T-helper 2 cell treated with Interferon-gamma antibody and Interleukin-4, amounts not matched to agents 100 ng/mL and 5 ng/mL, for 36 hours (primary cell): ENCODE results near the gene BZW1. TPM values are rescaled to one million over a fixed set of nuclear protein-coding genes. Genes with fewer than 3 reads are reported as not detected.

Source experiments
- intact Hi-C: fragments of 100-400 bp; cut with micrococcal nuclease; formaldehyde crosslinking; loops from one replicate; pipeline ENCODE4 v1.15.1; 2023
- total RNA-seq: library from RNA; stranded (reverse); gene quantifications from 2 replicates; pipeline ENCODE4 v1.2.3, GENCODE V29; 2022

BZW1 gene
- total RNA-seq, result 253 and 264 TPM in 2 replicates

GRCh38 chr2:200811333-200812121 is at the start of gene BZW1:
Gene BZW1, plus strand, starts transcription at chr2:200811910. Its CDS starts 1,308 bp downstream, at chr2:200813218.
- intact Hi-C loops, result loop anchor here (1.0 to 10.0 kb wide), 15 partner anchors 46 to 969 kb away; partner anchors contain the start of genes ALS2, C2orf69, CLK1 and HYCC2

- intact Hi-C loops, result loop anchor here (10.0 kb wide), 1 partner anchor 47 kb away; no protein-coding TSS in a partner anchor
Observed at GRCh38 chr2:200762127-200762526, 49.6 kb upstream of the BZW1 start.

- intact Hi-C loops, result loop anchor here (10.0 kb wide), 1 partner anchor 49 kb away; no protein-coding TSS in a partner anchor
Observed at GRCh38 chr2:200763422-200763821, 48.3 kb upstream of the BZW1 start.

- intact Hi-C loops, result loop anchor here (1.0 to 10.0 kb wide), 2 partner anchors 46 to 51 kb away; partner anchors contain the start of gene BZW1
Observed at GRCh38 chr2:200765139-200765951, 46.4 kb upstream of the BZW1 start.

- intact Hi-C loops, result loop anchor here (1.0 to 10.0 kb wide), 2 partner anchors 45 to 51 kb away; partner anchors contain the start of gene BZW1
Observed at GRCh38 chr2:200765995-200766660, 45.6 kb upstream of the BZW1 start.

- intact Hi-C loops, result loop anchor here (10.0 kb wide), 1 partner anchor 52 kb away; no protein-coding TSS in a partner anchor
Observed at GRCh38 chr2:200767111-200767885, 44.4 kb upstream of the BZW1 start.

- intact Hi-C loops, result no loop called here
Observed at GRCh38 chr2:200770847-200771246, 40.9 kb upstream of the BZW1 start.

GRCh38 chr2:200772620-200773019 is 39.1 kb upstream of the BZW1 start:
- intact Hi-C loops, result no loop called here

GRCh38 chr2:200773083-200773482 is 38.6 kb upstream of the BZW1 start:
- intact Hi-C loops, result no loop called here

- intact Hi-C loops, result no loop called here
Observed at GRCh38 chr2:200774920-200775319, 36.8 kb upstream of the BZW1 start.

GRCh38 chr2:200777275-200777674 is 34.4 kb upstream of the BZW1 start:
- intact Hi-C loops, result no loop called here

GRCh38 chr2:200778038-200778437 is 33.7 kb upstream of the BZW1 start:
- intact Hi-C loops, result no loop called here

- intact Hi-C loops, result no loop called here
Observed at GRCh38 chr2:200779214-200779613, 32.5 kb upstream of the BZW1 start.

- intact Hi-C loops, result no loop called here
Observed at GRCh38 chr2:200781616-200782015, 30.1 kb upstream of the BZW1 start.

- intact Hi-C loops, result no loop called here
Observed at GRCh38 chr2:200782251-200782650, 29.5 kb upstream of the BZW1 start.

GRCh38 chr2:200784215-200784614 is 27.5 kb upstream of the BZW1 start:
- intact Hi-C loops, result no loop called here

- intact Hi-C loops, result no loop called here
Observed at GRCh38 chr2:200786423-200786822, 25.3 kb upstream of the BZW1 start.

GRCh38 chr2:200786826-200787225 is 24.9 kb upstream of the BZW1 start:
- intact Hi-C loops, result no loop called here

- intact Hi-C loops, result no loop called here
Observed at GRCh38 chr2:200787351-200788120, 24.2 kb upstream of the BZW1 start.
